H1 (cell line): Measurements from ENCODE around the gene MLLT6.

Experiments
- CTCF ChIP-seq, 3 experiments: IDR thresholded peaks; 1 replicate in 2 of 3; 2 replicates in 1 of 3; pipeline versions ENCODE4 v1.5.1 to v1.6.1; 2011; ENCODE audit warnings: low read length in 3 of 3, mild to moderate bottlenecking in 3 of 3, inconsistent platforms in 2 of 3, low read depth in 1 of 3, moderate library complexity in 1 of 3; ENCODE audit not compliant: insufficient read depth in 1 of 3; ENCODE audit errors: control extremely low read depth in 1 of 3
- EP300 ChIP-seq, 2 experiments: IDR thresholded peaks; 1 replicate in 1 of 2; 2 replicates in 1 of 2; pipeline ENCODE4 v1.6.1; 2011 to 2012; ENCODE audit warnings: low read depth in 2 of 2, low read length in 2 of 2, mild to moderate bottlenecking in 2 of 2, borderline replicate concordance in 1 of 2, inconsistent platforms in 1 of 2, moderate library complexity in 1 of 2
- KDM1A ChIP-seq: fragments of 200-600, 300-600 bp; sonication (generic); IDR thresholded peaks from 2 replicates; pipeline ENCODE4 v1.7.1; 2016; ENCODE audit warnings: mild to moderate bottlenecking, low read length, borderline replicate concordance
- MAX ChIP-seq: IDR thresholded peaks from 2 replicates; pipeline ENCODE4 v1.6.1; 2012; ENCODE audit warnings: inconsistent platforms
- NANOG ChIP-seq: IDR thresholded peaks from 2 replicates; pipeline ENCODE4 v1.6.1; 2011; ENCODE audit warnings: low read length, low read depth, mild to moderate bottlenecking, inconsistent platforms; ENCODE audit not compliant: insufficient read depth, poor library complexity, severe bottlenecking
- NRF1 ChIP-seq: IDR thresholded peaks from 2 replicates; pipeline ENCODE4 v1.6.1; 2011; ENCODE audit warnings: mild to moderate bottlenecking, low read depth, low read length, improper control_type of control experiment
- POLR2A ChIP-seq, 2 experiments: IDR thresholded peaks; 1 replicate in 1 of 2; 2 replicates in 1 of 2; pipeline ENCODE4 v1.6.1; 2011; ENCODE audit warnings: low read depth in 2 of 2, low read length in 2 of 2, mild to moderate bottlenecking in 2 of 2; ENCODE audit errors: control extremely low read depth in 1 of 2
- SIN3A ChIP-seq, 2 experiments: IDR thresholded peaks in 1 of 2; conservative IDR thresholded peaks in 1 of 2; 2 replicates each; pipeline ENCODE4 v1.6.1; 2011 to 2012; ENCODE audit warnings: low read length in 2 of 2, improper control_type of control experiment in 1 of 2, low read depth in 1 of 2, mild to moderate bottlenecking in 1 of 2

- TF ChIP-seq CTCF (IDR thresholded peaks at IDR 0.05; ENCODE audit: control extremely low read depth in 1 of 3, insufficient read depth in 1 of 3, low read depth in 1 of 3, low read length in 3 of 3) (no peak), SIN3A (conservative IDR thresholded peaks at IDR 0.05 in 1 of 2, IDR thresholded peaks at IDR 0.05 in 1 of 2; ENCODE audit: low read depth in 1 of 2, low read length in 2 of 2) (no peak), NRF1 (no peak), EP300 (IDR thresholded peaks at IDR 0.05; ENCODE audit: borderline replicate concordance in 1 of 2, low read depth in 2 of 2, low read length in 2 of 2) (no peak), KDM1A (no peak), POLR2A (IDR thresholded peaks at IDR 0.05; ENCODE audit: control extremely low read depth in 1 of 2, low read depth in 2 of 2, low read length in 2 of 2) (no peak), NANOG (no peak), MAX (no peak)
Measured at GRCh38 chr17:38713456-38714075, 8.5 kb downstream of the MLLT6 start.
